Measurements from ENCODE around the gene ROR1. TPM values are rescaled to one million over a fixed set of nuclear protein-coding genes. Genes with fewer than 3 reads are reported as not detected.

The ROR1 gene
- total RNA-seq, 1 experiment from 2014 or later, result 33.8 TPM

GRCh38 chr1:63931468-63931867, 157.7 kb downstream of the ROR1 start:
- no peak overlapping the region for H3K27ac Mint-ChIP-seq (ENCODE audit: unreplicated experiment)
- CTCF ChIA-PET, result interaction anchor here (1.1 kb wide), 1 partner anchor 11 kb away, joined by 3 read pairs; no protein-coding TSS in a partner anchor
- no peak for DNase-seq
- H3K4me1 Mint-ChIP-seq (ENCODE audit: low read depth, unreplicated experiment), result peaks cover 44% of the 10 kb centered on the region
- intact Hi-C loops (cut with micrococcal nuclease; ENCODE audit: unreplicated experiment), result no loop called here
- no peaks in the 10 kb centered on the region for H3K36me3 Mint-ChIP-seq (ENCODE audit: insufficient read depth, unreplicated experiment)
- TF ChIP-seq CTCF (IDR thresholded peaks at IDR 0.05; ENCODE audit: unreplicated experiment), result no peak
- BruUV-seq (replicated peaks), result no TSS peak
- H3K27me3 Mint-ChIP-seq (ENCODE audit: unreplicated experiment), result no peaks in the 10 kb centered on the region
- H3K4me3 Mint-ChIP-seq (ENCODE audit: low read depth, unreplicated experiment), result no peak overlapping the region
- no peaks in the 10 kb centered on the region for H3K9me3 Mint-ChIP-seq (ENCODE audit: low read depth, unreplicated experiment)

DNA sequence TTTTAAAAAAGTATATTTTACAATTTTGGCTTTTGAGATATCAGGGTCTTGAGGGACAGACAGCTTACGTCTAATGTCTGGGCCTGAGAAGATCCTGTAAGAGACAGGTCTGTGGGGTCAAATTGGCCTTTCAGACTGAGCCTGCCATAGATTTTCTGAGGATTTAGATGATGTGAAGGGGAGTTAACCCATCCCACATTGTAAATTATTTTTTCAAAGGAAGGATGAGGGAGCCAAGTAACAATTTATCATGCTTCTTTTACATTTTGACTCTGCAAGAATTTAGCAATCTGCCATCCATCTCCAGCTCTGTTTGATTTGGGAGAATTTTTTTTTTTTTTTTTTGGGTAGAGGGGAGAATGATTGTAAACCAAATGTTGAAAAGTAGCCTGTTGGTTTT, 160.9 kb downstream of the ROR1 start:
- CTCF ChIA-PET, result interaction anchor here (0.6 to 3.0 kb wide), 12 partner anchors 14 to 260 kb away, joined by 3 to 33 read pairs (median 4); no protein-coding TSS in a partner anchor
- intact Hi-C loops (cut with micrococcal nuclease; ENCODE audit: unreplicated experiment), result loop anchor here (1.0 to 5.0 kb wide), 2 partner anchors 48 to 203 kb away; no protein-coding TSS in a partner anchor
- no peaks in the 10 kb centered on the region for H3K36me3 Mint-ChIP-seq (ENCODE audit: insufficient read depth, unreplicated experiment)
- no peaks in the 10 kb centered on the region for H3K27me3 Mint-ChIP-seq (ENCODE audit: unreplicated experiment)
- H3K4me1 Mint-ChIP-seq (ENCODE audit: low read depth, unreplicated experiment), result peaks cover 51% of the 10 kb centered on the region
- no peak overlapping the region for H3K4me3 Mint-ChIP-seq (ENCODE audit: low read depth, unreplicated experiment)
- DNase-seq, result no peak
- no peak for TF ChIP-seq CTCF (IDR thresholded peaks at IDR 0.05; ENCODE audit: unreplicated experiment)
- BruUV-seq (replicated peaks), result no TSS peak
- no peaks in the 10 kb centered on the region for H3K9me3 Mint-ChIP-seq (ENCODE audit: low read depth, unreplicated experiment)
- H3K27ac Mint-ChIP-seq (ENCODE audit: unreplicated experiment), result no peak overlapping the region

GRCh38 chr1:63935143-63935542, 161.3 kb downstream of the ROR1 start:
- peak overlapping the region; percentile 30 for H3K27ac Mint-ChIP-seq (ENCODE audit: unreplicated experiment)
- peak; percentile 53 for DNase-seq
- BruUV-seq (replicated peaks), result no TSS peak

DNA sequence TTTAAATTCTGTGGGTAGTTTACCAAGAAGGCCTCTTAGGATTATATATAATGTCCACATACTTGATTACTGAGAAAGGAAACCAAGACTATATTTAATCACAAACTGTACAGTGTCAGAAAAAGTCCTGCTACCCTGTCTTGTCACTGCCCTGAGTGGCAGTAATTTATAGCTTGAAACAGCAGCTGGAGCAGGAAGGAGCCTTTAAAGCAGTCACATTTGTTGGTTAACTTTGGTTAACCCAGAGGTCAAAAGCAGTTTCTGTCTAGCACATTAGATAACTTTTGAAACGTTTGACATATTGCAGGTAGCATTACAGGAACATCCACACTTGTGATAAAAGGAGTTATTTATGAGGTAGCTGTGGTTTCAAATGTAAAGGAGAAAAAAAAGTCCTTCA, 161.7 kb downstream of the ROR1 start:
- DNase-seq, result no peak
- intact Hi-C loops (cut with micrococcal nuclease; ENCODE audit: unreplicated experiment), result loop anchor here (1.0 to 5.0 kb wide), 2 partner anchors 47 to 202 kb away; no protein-coding TSS in a partner anchor
- no peaks in the 10 kb centered on the region for H3K9me3 Mint-ChIP-seq (ENCODE audit: low read depth, unreplicated experiment)
- TF ChIP-seq CTCF (IDR thresholded peaks at IDR 0.05; ENCODE audit: unreplicated experiment), result no peak
- no TSS peak for BruUV-seq (replicated peaks)
- H3K27me3 Mint-ChIP-seq (ENCODE audit: unreplicated experiment), result no peaks in the 10 kb centered on the region
- H3K27ac Mint-ChIP-seq (ENCODE audit: unreplicated experiment), result peak overlapping the region; percentile 30
- CTCF ChIA-PET, result interaction anchor here (0.7 to 3.0 kb wide), 10 partner anchors 15 to 261 kb away, joined by 3 to 33 read pairs (median 5); no protein-coding TSS in a partner anchor
- no peaks in the 10 kb centered on the region for H3K36me3 Mint-ChIP-seq (ENCODE audit: insufficient read depth, unreplicated experiment)
- peaks cover 51% of the 10 kb centered on the region for H3K4me1 Mint-ChIP-seq (ENCODE audit: low read depth, unreplicated experiment)
- H3K4me3 Mint-ChIP-seq (ENCODE audit: low read depth, unreplicated experiment), result peak overlapping the region; percentile 30

More at GRCh38 chr1:63935143-63935542, 161.3 kb downstream of the ROR1 start:
- no peaks in the 10 kb centered on the region for H3K9me3 Mint-ChIP-seq (ENCODE audit: low read depth, unreplicated experiment)
- H3K27me3 Mint-ChIP-seq (ENCODE audit: unreplicated experiment), result no peaks in the 10 kb centered on the region
- peak; percentile 39 for TF ChIP-seq CTCF (IDR thresholded peaks at IDR 0.05; ENCODE audit: unreplicated experiment)
- intact Hi-C loops (cut with micrococcal nuclease; ENCODE audit: unreplicated experiment), result loop anchor here (1.0 to 5.0 kb wide), 2 partner anchors 47 to 202 kb away; no protein-coding TSS in a partner anchor
- H3K4me1 Mint-ChIP-seq (ENCODE audit: low read depth, unreplicated experiment), result peaks cover 51% of the 10 kb centered on the region
- H3K4me3 Mint-ChIP-seq (ENCODE audit: low read depth, unreplicated experiment), result no peak overlapping the region
- no peaks in the 10 kb centered on the region for H3K36me3 Mint-ChIP-seq (ENCODE audit: insufficient read depth, unreplicated experiment)
- CTCF ChIA-PET, result interaction anchor here (0.6 to 3.0 kb wide), 12 partner anchors 14 to 261 kb away, joined by 3 to 33 read pairs (median 4); no protein-coding TSS in a partner anchor

All from Calu3 (cell line).